Measurements from ENCODE around the gene ACAD9.

GRCh38 chr3:128945878-128946175, 66.4 kb downstream of the ACAD9 start:
- no peak for TF ChIP-seq POLR2A (IDR thresholded peaks at IDR 0.05; ENCODE audit: low read depth)
- TF ChIP-seq CTCF (IDR thresholded peaks at IDR 0.05): no peak
- no peak for TF ChIP-seq POLR2AphosphoS5 (IDR thresholded peaks at IDR 0.05)
